ENCODE results near the gene CEP350. TPM values are rescaled to one million over a fixed set of nuclear protein-coding genes. Genes with fewer than 3 reads are reported as not detected.

The CEP350 gene
- total and polyA plus RNA-seq, 2 experiments from 2014 or later: 19.0 to 72.6 TPM

DNA sequence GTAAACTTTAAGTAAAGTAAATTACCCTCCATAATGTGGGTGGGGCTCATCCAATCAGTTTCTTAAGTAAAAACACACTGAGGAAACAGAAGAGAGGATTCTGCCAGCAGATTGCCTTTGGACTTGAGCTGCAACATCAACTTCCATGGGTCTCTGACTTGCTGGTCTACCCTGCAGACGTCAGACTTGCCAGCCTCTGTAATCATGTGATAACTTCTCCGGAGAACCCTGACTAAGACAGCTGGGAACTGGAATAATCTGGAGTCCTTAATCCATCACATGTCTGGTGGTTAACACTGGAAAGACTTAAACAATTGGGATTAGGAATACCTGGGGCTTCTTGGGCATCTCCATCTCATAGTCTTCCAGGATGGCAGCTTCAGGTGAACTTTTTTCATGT is 13.2 kb upstream of the CEP350 start:
- H3K27me3 ChIP-seq: no peaks in the 10 kb centered on the region
- WGBS (ENCODE audit: low lambda C conversion rate, missing lambda C conversion rate): 43% methylated on average over 2 of the region's 2 CpGs
- TF ChIP-seq, protein P1, sequence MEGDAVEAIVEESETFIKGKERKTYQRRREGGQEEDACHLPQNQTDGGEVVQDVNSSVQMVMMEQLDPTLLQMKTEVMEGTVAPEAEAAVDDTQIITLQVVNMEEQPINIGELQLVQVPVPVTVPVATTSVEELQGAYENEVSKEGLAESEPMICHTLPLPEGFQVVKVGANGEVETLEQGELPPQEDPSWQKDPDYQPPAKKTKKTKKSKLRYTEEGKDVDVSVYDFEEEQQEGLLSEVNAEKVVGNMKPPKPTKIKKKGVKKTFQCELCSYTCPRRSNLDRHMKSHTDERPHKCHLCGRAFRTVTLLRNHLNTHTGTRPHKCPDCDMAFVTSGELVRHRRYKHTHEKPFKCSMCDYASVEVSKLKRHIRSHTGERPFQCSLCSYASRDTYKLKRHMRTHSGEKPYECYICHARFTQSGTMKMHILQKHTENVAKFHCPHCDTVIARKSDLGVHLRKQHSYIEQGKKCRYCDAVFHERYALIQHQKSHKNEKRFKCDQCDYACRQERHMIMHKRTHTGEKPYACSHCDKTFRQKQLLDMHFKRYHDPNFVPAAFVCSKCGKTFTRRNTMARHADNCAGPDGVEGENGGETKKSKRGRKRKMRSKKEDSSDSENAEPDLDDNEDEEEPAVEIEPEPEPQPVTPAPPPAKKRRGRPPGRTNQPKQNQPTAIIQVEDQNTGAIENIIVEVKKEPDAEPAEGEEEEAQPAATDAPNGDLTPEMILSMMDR (IDR thresholded peaks at IDR 0.05; ENCODE audit: poor library complexity): no peak
- TF ChIP-seq EZH2phosphoT487 (IDR thresholded peaks at IDR 0.05; ENCODE audit: low read depth, severe bottlenecking, unreplicated experiment): no peak
- TF ChIP-seq EZH2 (IDR thresholded peaks at IDR 0.05; ENCODE audit: borderline replicate concordance): no peak
- H3K79me2 ChIP-seq: no peaks in the 10 kb centered on the region
- H3K36me3 ChIP-seq (replicated peaks; ENCODE audit: insufficient read depth, low read depth): no peaks in the 10 kb centered on the region
- no peak overlapping the region for H2AFZ ChIP-seq
- peak overlapping the region; percentile 23 for H3K27ac ChIP-seq
- no peaks in the 10 kb centered on the region for H3K4me1 ChIP-seq (ENCODE audit: insufficient read depth)
- no peaks in the 10 kb centered on the region for H3K9me3 ChIP-seq (ENCODE audit: low read depth)
- H3K9me2 ChIP-seq (replicated peaks; ENCODE audit: insufficient read depth): no peaks in the 10 kb centered on the region
- H3K4me3 ChIP-seq: no peak overlapping the region
- DNase-seq (ENCODE audit: low spot score): peak; percentile 35
- H4K20me1 ChIP-seq (ENCODE audit: insufficient read depth, poor library complexity, severe bottlenecking): no peaks in the 10 kb centered on the region
- H3K4me2 ChIP-seq: no peak overlapping the region

- H3K4me1 ChIP-seq (ENCODE audit: insufficient read depth): peaks cover 6% of the 10 kb centered on the region
- H4K20me1 ChIP-seq (ENCODE audit: insufficient read depth, poor library complexity, severe bottlenecking): peaks cover 4% of the 10 kb centered on the region
- TF ChIP-seq EZH2 (IDR thresholded peaks at IDR 0.05; ENCODE audit: borderline replicate concordance): no peak
- TF ChIP-seq, protein P1 (IDR thresholded peaks at IDR 0.05; ENCODE audit: poor library complexity): no peak
- no peak for TF ChIP-seq EZH2phosphoT487 (IDR thresholded peaks at IDR 0.05; ENCODE audit: low read depth, severe bottlenecking, unreplicated experiment)
- H2AFZ ChIP-seq: no peak overlapping the region
- DNase-seq (ENCODE audit: low spot score): no peak
- H3K27ac ChIP-seq: no peak overlapping the region
- no peaks in the 10 kb centered on the region for H3K27me3 ChIP-seq
- peaks cover 8% of the 10 kb centered on the region for H3K79me2 ChIP-seq
- H3K4me3 ChIP-seq: no peak overlapping the region
- 96% methylated on average over 7 of the region's 7 CpGs for WGBS (ENCODE audit: low lambda C conversion rate, missing lambda C conversion rate)
- H3K9me2 ChIP-seq (replicated peaks; ENCODE audit: insufficient read depth): no peaks in the 10 kb centered on the region
- no peaks in the 10 kb centered on the region for H3K36me3 ChIP-seq (replicated peaks; ENCODE audit: insufficient read depth, low read depth)
- H3K4me2 ChIP-seq: no peak overlapping the region
- H3K9me3 ChIP-seq (ENCODE audit: low read depth): no peaks in the 10 kb centered on the region
Observed at GRCh38 chr1:179950651-179951050, 4.0 kb upstream of the CEP350 start.

- Histone ChIP-seq H3K27ac (no peak overlapping the region), H3K4me1 (ENCODE audit: insufficient read depth) (peaks cover 6% of the 10 kb centered on the region), H3K4me2 (no peak overlapping the region), H3K9me3 (ENCODE audit: low read depth) (no peaks in the 10 kb centered on the region), H3K4me3 (no peak overlapping the region), H3K27me3 (no peaks in the 10 kb centered on the region), H4K20me1 (ENCODE audit: insufficient read depth, poor library complexity, severe bottlenecking) (peaks cover 13% of the 10 kb centered on the region), H3K79me2 (peaks cover 17% of the 10 kb centered on the region), H3K36me3 (replicated peaks; ENCODE audit: insufficient read depth, low read depth) (no peaks in the 10 kb centered on the region), H3K9me2 (replicated peaks; ENCODE audit: insufficient read depth) (no peaks in the 10 kb centered on the region), H2AFZ (no peak overlapping the region)
- DNase-seq (ENCODE audit: low spot score): no peak
- WGBS (ENCODE audit: low lambda C conversion rate, missing lambda C conversion rate): 94% methylated on average over 10 of the region's 10 CpGs
- TF ChIP-seq, protein P1 (IDR thresholded peaks at IDR 0.05; ENCODE audit: poor library complexity): no peak
- TF ChIP-seq EZH2 (IDR thresholded peaks at IDR 0.05; ENCODE audit: borderline replicate concordance) (no peak), EZH2phosphoT487 (IDR thresholded peaks at IDR 0.05; ENCODE audit: low read depth, severe bottlenecking, unreplicated experiment) (no peak)
Observed at GRCh38 chr1:179951383-179952144, 3.0 kb upstream of the CEP350 start.
